Pancreas (tissue), 10 donors: ENCODE measurements around the gene CHCHD3. TPM values are rescaled to one million over a fixed set of nuclear protein-coding genes. Genes with fewer than 3 reads are reported as not detected.

Source experiments
- ATAC-seq, 4 donors: fragments of 200-7000 bp; cut with Tn5 transposase; one replicate each; pipeline versions ENCODE4 v1.8.0 to v1.9.1; 2020; ENCODE audit warnings: mild to moderate bottlenecking in 4 of 4, moderate library complexity in 4 of 4
- DNase-seq, 6 donors: peaks; one replicate each; pipeline ENCODE4 v3.0.0-alpha.2; 2020
- FAIRE-seq: peaks from 2 replicates; lab custom pipeline; 2012; peaks lifted over from hg19 to GRCh38; lab: Jason Lieb, UNC
- H3K27ac ChIP-seq, 4 donors: fragments of 200-600 bp; sonication (generic); 1 replicate in 3 of 4; 2 replicates in 1 of 4; pipeline versions ENCODE4 v1.5.0 to v1.8.0; 2020
- H3K27me3 ChIP-seq, 4 donors: fragments of 200-600 bp; one replicate each; pipeline ENCODE4 v1.8.0; 2021
- H3K36me3 ChIP-seq, 3 donors: fragments of 200-600 bp; sonication (generic) in 1 of 3; one replicate each; pipeline versions ENCODE4 v1.5.0 to v1.8.0; 2020 to 2021
- H3K4me1 ChIP-seq, 3 donors: fragments of 200-600 bp; one replicate each; pipeline ENCODE4 v1.8.0; 2021
- H3K4me3 ChIP-seq, 4 donors: fragments of 200-600 bp; sonication (generic) in 2 of 4; one replicate each; pipeline versions ENCODE4 v1.5.0 to v1.8.0; 2020 to 2021
- H3K9me3 ChIP-seq, 4 donors: fragments of 200-600 bp; one replicate each; pipeline ENCODE4 v1.8.0; 2021
- WGBS, 2 donors: extraction: QIAGEN DNeasy Blood & Tissue Kit; methylation state at CpG; one replicate each; pipeline ENCODE4 v1.1.7; 2013; 5-methylcytosine and 5-hydroxymethylcytosine counted together
- intact Hi-C, 3 donors: fragments of 100-400 bp; cut with DNase I; formaldehyde crosslinking; loops; one replicate each; pipeline versions ENCODE4 v1.11.1 to v1.14.2; 2022
- polyA plus RNA-seq, 2 donors: library from polyadenylated mRNA; stranded (reverse); fragments of 200-250 nt; gene quantifications; one replicate each; pipeline ENCODE4 v1.2.3, GENCODE V29; 2013
- total RNA-seq, 6 donors: library from RNA; stranded (reverse); fragmentation: NEBNext Ultra II Directional in 4 of 6; extraction: Animal tissue kit (Norgen Biotek cat#: 25700) in 4 of 6; gene quantifications; one replicate each; pipeline versions ENCODE4 v1.2.1 to v1.2.4, GENCODE V29; 2021 to 2023
- TF ChIP-seq, protein P1 (sequence below), 4 donors: fragments of 200-600 bp; sonication (generic) in 3 of 4; IDR thresholded peaks; one replicate each; pipeline versions ENCODE4 v1.5.0 to v1.8.0; 2021; ENCODE audit warnings: antibody characterized with exemption in 4 of 4
- donor health status: healthy with polysubstance abuse.
- donor health status: DM: no; HTN: no; CAD: no; lungs with moderate emphysema.
- donor health status: DM: no; HTN: no; CAD: no.
- donor health status: control.
- donor health status: control.
- donor health status: Bipolar disorder and iron deficiency.
- donor health status: DM: yes; HTN: yes; CAD: no.
- donor health status: DM: no; HTN: no; CAD: no.
- donor health status: DM: no; HTN: no; CAD: no.
- donor health status: DM: yes; HTN: yes; CAD: no.

CHCHD3 gene
- total and polyA plus RNA-seq, 8 donors = 7.9 to 23.2 (median 19.3) TPM

DNA sequence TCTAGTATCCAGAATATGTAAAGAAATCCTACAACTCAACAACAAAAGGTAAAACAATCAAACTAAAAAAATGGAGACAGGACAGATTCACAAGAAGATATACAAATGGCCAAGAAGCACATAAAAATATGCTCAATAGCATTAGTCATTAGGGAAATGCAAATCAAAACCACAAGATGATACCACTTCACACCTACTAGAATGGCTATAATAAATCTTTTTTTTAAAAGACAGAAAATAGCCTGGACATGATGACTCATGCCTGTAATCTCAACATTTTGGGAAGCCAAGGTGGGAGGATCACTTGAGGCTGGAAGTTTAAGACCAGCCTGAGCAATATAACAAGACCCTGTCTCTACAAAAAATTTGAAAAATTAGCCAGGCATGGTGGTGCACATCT is 27.9 kb upstream of the CHCHD3 start:
- TF ChIP-seq, protein P1, sequence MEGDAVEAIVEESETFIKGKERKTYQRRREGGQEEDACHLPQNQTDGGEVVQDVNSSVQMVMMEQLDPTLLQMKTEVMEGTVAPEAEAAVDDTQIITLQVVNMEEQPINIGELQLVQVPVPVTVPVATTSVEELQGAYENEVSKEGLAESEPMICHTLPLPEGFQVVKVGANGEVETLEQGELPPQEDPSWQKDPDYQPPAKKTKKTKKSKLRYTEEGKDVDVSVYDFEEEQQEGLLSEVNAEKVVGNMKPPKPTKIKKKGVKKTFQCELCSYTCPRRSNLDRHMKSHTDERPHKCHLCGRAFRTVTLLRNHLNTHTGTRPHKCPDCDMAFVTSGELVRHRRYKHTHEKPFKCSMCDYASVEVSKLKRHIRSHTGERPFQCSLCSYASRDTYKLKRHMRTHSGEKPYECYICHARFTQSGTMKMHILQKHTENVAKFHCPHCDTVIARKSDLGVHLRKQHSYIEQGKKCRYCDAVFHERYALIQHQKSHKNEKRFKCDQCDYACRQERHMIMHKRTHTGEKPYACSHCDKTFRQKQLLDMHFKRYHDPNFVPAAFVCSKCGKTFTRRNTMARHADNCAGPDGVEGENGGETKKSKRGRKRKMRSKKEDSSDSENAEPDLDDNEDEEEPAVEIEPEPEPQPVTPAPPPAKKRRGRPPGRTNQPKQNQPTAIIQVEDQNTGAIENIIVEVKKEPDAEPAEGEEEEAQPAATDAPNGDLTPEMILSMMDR (IDR thresholded peaks at IDR 0.05) = no peak
- H3K4me1 ChIP-seq = no peaks in the 10 kb centered on the region
- no peaks in the 10 kb centered on the region for H3K36me3 ChIP-seq
- H3K27ac ChIP-seq = no peak overlapping the region
- intact Hi-C loops = no loop called here
- no peak overlapping the region for H3K4me3 ChIP-seq
- ATAC-seq = no peak
- DNase-seq = no peak
- H3K27me3 ChIP-seq = no peaks in the 10 kb centered on the region
- no peaks in the 10 kb centered on the region for H3K9me3 ChIP-seq
- FAIRE-seq = no peak

DNA sequence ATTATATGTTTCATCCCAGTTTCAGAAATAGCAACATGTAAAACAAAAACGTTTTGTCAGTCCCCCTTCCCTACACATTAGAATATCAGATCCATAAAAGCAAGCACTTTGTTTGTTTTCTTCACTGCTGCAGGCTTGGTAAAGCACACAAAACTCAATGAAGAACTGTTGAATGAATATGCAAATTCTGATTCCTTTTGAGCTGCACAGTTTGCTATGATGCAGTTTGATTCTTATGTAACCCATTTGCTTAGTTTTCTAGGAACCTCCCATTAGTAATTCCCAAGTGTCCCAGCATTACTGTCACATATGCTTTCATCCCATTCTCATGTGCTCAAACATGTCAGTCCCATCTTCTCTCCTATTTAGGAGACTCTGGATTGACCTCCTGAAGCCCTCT is 26.1 kb upstream of the CHCHD3 start:
- intact Hi-C loops = no loop called here
- FAIRE-seq = no peak
- Histone ChIP-seq H3K27me3 (no peaks in the 10 kb centered on the region), H3K4me1 (no peaks in the 10 kb centered on the region), H3K36me3 (no peaks in the 10 kb centered on the region), H3K9me3 (no peaks in the 10 kb centered on the region), H3K27ac (no peak overlapping the region), H3K4me3 (no peak overlapping the region)
- no peak for DNase-seq
- 13 to 21% methylated on average over 1 of the region's 1 CpG for WGBS, 2 donors
- TF ChIP-seq, protein P1 (IDR thresholded peaks at IDR 0.05) = no peak
- ATAC-seq = no peak

DNA sequence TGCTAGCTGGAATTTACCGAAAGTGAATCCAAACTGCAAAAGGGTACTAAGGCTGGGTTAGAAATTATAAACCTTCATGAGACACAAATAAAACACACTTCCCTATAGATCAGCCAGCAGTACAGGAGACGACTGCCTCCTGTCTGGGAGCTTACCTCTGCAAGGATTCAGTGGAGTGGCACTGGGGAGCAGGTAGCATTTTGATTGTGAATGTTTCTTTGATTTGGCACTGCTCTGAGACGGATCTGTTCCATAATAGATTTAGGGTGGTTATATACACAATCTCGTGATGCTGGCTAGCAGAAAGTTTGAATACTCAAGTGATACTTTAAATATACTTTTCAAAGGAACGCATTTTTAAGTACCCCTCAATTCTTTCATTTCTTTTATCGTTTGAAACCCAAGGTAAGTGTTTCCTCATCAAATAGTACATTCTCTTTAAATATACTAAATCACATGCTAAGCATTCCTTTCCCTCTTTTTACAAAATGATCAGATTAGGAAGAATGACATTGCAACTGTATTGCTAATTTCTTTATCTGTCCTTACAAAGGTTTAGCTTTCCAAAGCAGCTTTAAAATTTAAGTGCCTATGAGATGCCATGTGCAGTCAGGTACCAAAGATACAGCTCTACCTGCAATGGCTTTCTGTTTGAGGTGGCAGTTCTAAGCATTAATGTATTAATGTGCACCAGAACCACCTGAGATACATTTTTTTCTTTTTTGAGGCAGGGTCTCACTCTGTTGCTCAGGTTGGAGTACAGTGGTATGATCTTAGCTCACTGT is 20.6 kb upstream of the CHCHD3 start:
- WGBS, 2 donors = 74 to 75% methylated on average over 6 of the region's 6 CpGs
- no peak for DNase-seq
- H3K36me3 ChIP-seq = no peaks in the 10 kb centered on the region
- no peaks in the 10 kb centered on the region for H3K4me1 ChIP-seq
- intact Hi-C loops = no loop called here
- no peak overlapping the region for H3K27ac ChIP-seq
- TF ChIP-seq, protein P1 (IDR thresholded peaks at IDR 0.05) = no peak
- H3K27me3 ChIP-seq = no peaks in the 10 kb centered on the region
- no peak for FAIRE-seq
- no peak for ATAC-seq
- no peak overlapping the region for H3K4me3 ChIP-seq
- H3K9me3 ChIP-seq = no peaks in the 10 kb centered on the region

- Histone ChIP-seq H3K36me3 (no peaks in the 10 kb centered on the region), H3K9me3 (no peaks in the 10 kb centered on the region), H3K27ac (no peak overlapping the region), H3K4me1 (no peaks in the 10 kb centered on the region), H3K4me3 (no peak overlapping the region), H3K27me3 (no peaks in the 10 kb centered on the region)
- ATAC-seq (no peak), FAIRE-seq (no peak), DNase-seq (no peak)
- TF ChIP-seq, protein P1 (IDR thresholded peaks at IDR 0.05) = no peak
- intact Hi-C loops = no loop called here
- WGBS, 2 donors = 63 to 82% methylated on average over 3 of the region's 3 CpGs
Measured at GRCh38 chr7:133099633-133100286, 17.9 kb upstream of the CHCHD3 start.
